Transverse colon (tissue), 4 donors: ENCODE results near the gene ASAH2. TPM values are rescaled to one million over a fixed set of nuclear protein-coding genes. Genes with fewer than 3 reads are reported as not detected.

Experiments used
- DNase-seq: peaks from one replicate; pipeline ENCODE4 v3.0.0-alpha.2; 2019
- H3K27ac ChIP-seq, 4 donors: fragments of 200-600 bp; sonication (generic); 2 replicates each; pipeline ENCODE4 v1.5.1; 2016 to 2018; ENCODE audit warnings: inconsistent platforms in 4 of 4
- H3K27me3 ChIP-seq: fragments of 200-600 bp; sonication (generic); 2 replicates; pipeline ENCODE4 v1.5.1; 2017; ENCODE audit warnings: inconsistent platforms
- H3K36me3 ChIP-seq, 4 donors: fragments of 200-600 bp; sonication (generic); 2 replicates each; pipeline ENCODE4 v1.5.1; 2017 to 2019; ENCODE audit warnings: inconsistent platforms in 4 of 4
- H3K4me1 ChIP-seq, 4 donors: fragments of 200-600 bp; sonication (generic); 2 replicates each; pipeline ENCODE4 v1.5.1; 2017 to 2020; ENCODE audit warnings: inconsistent platforms in 4 of 4
- H3K4me3 ChIP-seq, 4 donors: fragments of 200-600 bp; sonication (generic); 1 replicate in 1 of 4; 2 replicates in 3 of 4; pipeline versions ENCODE4 v1.5.1 to v1.6.1; 2017 to 2019; ENCODE audit warnings: inconsistent platforms in 4 of 4
- H3K9me3 ChIP-seq, 2 donors: fragments of 200-600 bp; sonication (generic); 2 replicates each; pipeline ENCODE4 v1.5.1; 2017 to 2019; ENCODE audit warnings: inconsistent platforms in 2 of 2
- CTCF ChIP-seq, 5 experiments: fragments of 200-600 bp in 3 of 5; fragments of 450-650 bp in 2 of 5; sonication (generic) in 3 of 5; IDR thresholded peaks; 1 replicate in 2 of 5; 2 replicates in 3 of 5; pipeline ENCODE4 v1.5.1; 2016 to 2017; ENCODE audit warnings: antibody characterized with exemption in 5 of 5, inconsistent platforms in 3 of 5, mild to moderate bottlenecking in 2 of 5, moderate library complexity in 1 of 5
- EP300 ChIP-seq: sonication (generic); formaldehyde crosslinking; IDR thresholded peaks from one replicate; pipeline ENCODE4 v1.6.1; 2017; ENCODE audit warnings: antibody characterized with exemption, low read depth
- POLR2A ChIP-seq: fragments of 450-650 bp; IDR thresholded peaks from one replicate; pipeline ENCODE4 v1.6.1; 2016; ENCODE audit warnings: antibody characterized with exemption, mild to moderate bottlenecking, moderate library complexity
- POLR2AphosphoS5 ChIP-seq, 3 donors: sonication (generic); formaldehyde crosslinking; IDR thresholded peaks; one replicate each; pipeline ENCODE4 v1.6.1; 2016; ENCODE audit warnings: antibody characterized with exemption in 3 of 3
- WGBS, 2 donors: methylation state at CpG; one replicate each; pipeline ENCODE4 v1.1.5; 2018; ENCODE audit warnings: low coverage in 1 of 2; 5-methylcytosine and 5-hydroxymethylcytosine counted together
- in situ Hi-C, 4 donors: fragments of 200-750 bp; cut with MboI; loops; one replicate each; pipeline versions ENCODE4 v1.15.0 to v1.15.1; 2017; ENCODE audit warnings: low sequenced_read_pairs in 3 of 4, low pct_ligation_motif_present in 1 of 4, low pct_unique_long_range_greater_than_20kb in 1 of 4
- intact Hi-C: fragments of 100-400 bp; cut with DNase I; formaldehyde crosslinking; loops from one replicate; pipeline ENCODE4 v1.15.1; 2023; ENCODE audit warnings: low total_unique reads
- total RNA-seq, 4 donors: library from RNA; depleted of rRNA; stranded (reverse); fragments of >200 nt; gene quantifications; one replicate each; pipeline ENCODE4 v1.1.0, GENCODE V29; 2016

Gene ASAH2
- total RNA-seq, 4 donors from 2014 or later: 0.32 to 0.75 (median 0.40) TPM

GRCh38 chr10:50232261-50232639 is 19.1 kb downstream of the ASAH2 start:
- in situ Hi-C loops (no loop called here), intact Hi-C loops (no loop called here)
- no peak overlapping the region for H3K4me3 ChIP-seq
- no peaks in the 10 kb centered on the region for H3K36me3 ChIP-seq
- TF ChIP-seq EP300: no peak
- no peak for TF ChIP-seq POLR2A
- no peak for TF ChIP-seq POLR2AphosphoS5 (IDR thresholded peaks at IDR 0.05)
- no peak for TF ChIP-seq CTCF (IDR thresholded peaks at IDR 0.05)
- H3K27me3 ChIP-seq: no peaks in the 10 kb centered on the region
- DNase-seq: no peak
- H3K9me3 ChIP-seq: no peaks in the 10 kb centered on the region
- H3K4me1 ChIP-seq: no peaks in the 10 kb centered on the region
- no peak overlapping the region for H3K27ac ChIP-seq

GRCh38 chr10:50231515-50232260 is 19.6 kb downstream of the ASAH2 start:
- no peak for TF ChIP-seq EP300
- no peak for TF ChIP-seq POLR2A
- TF ChIP-seq CTCF (IDR thresholded peaks at IDR 0.05): no peak
- TF ChIP-seq POLR2AphosphoS5 (IDR thresholded peaks at IDR 0.05): no peak
- H3K36me3 ChIP-seq: no peaks in the 10 kb centered on the region
- no peak for DNase-seq
- H3K4me1 ChIP-seq: no peaks in the 10 kb centered on the region
- in situ Hi-C loops: no loop called here
- H3K4me3 ChIP-seq: no peak overlapping the region
- intact Hi-C loops: no loop called here
- H3K9me3 ChIP-seq: no peaks in the 10 kb centered on the region
- H3K27ac ChIP-seq: no peak overlapping the region
- no peaks in the 10 kb centered on the region for H3K27me3 ChIP-seq

GRCh38 chr10:50229460-50229859 is 21.9 kb downstream of the ASAH2 start:
- Histone ChIP-seq H3K36me3 (no peaks in the 10 kb centered on the region), H3K4me1 (no peaks in the 10 kb centered on the region), H3K27me3 (no peaks in the 10 kb centered on the region), H3K9me3 (no peaks in the 10 kb centered on the region), H3K4me3 (no peak overlapping the region), H3K27ac (no peak overlapping the region)
- TF ChIP-seq POLR2AphosphoS5 (IDR thresholded peaks at IDR 0.05) (no peak), EP300 (no peak), CTCF (IDR thresholded peaks at IDR 0.05) (no peak), POLR2A (no peak)
- in situ Hi-C loops (no loop called here), intact Hi-C loops (no loop called here)
- WGBS, 2 donors: 89% methylated on average over 1 of the region's 1 CpG
- DNase-seq: no peak

GRCh38 chr10:50228672-50229071 is 22.6 kb downstream of the ASAH2 start:
- DNase-seq: no peak
- intact Hi-C loops (no loop called here), in situ Hi-C loops (no loop called here)
- Histone ChIP-seq H3K4me3 (no peak overlapping the region), H3K27ac (no peak overlapping the region), H3K9me3 (no peaks in the 10 kb centered on the region), H3K4me1 (no peaks in the 10 kb centered on the region), H3K27me3 (no peaks in the 10 kb centered on the region), H3K36me3 (no peaks in the 10 kb centered on the region)
- 73 to 86% methylated on average over 2 to 4 of the region's 4 CpGs for WGBS, 2 donors
- TF ChIP-seq CTCF (IDR thresholded peaks at IDR 0.05) (no peak), EP300 (no peak), POLR2AphosphoS5 (IDR thresholded peaks at IDR 0.05) (no peak), POLR2A (no peak)
